HG02798 (cell line): ENCODE results near the gene MTHFD1.
"Not testable (repeated sequence)": the region's sequence is repeated elsewhere in the genome, so short reads cannot be mapped to it uniquely, and the experiment has no call there.

Source experiments
- ATAC-seq: cut with Tn5 transposase; IDR thresholded peaks from one replicate; pipeline ENCODE4 v1.9.1; 2021; ENCODE audit warnings: mild to moderate bottlenecking; ENCODE audit not compliant: unreplicated experiment, poor library complexity

Gene MTHFD1

DNA sequence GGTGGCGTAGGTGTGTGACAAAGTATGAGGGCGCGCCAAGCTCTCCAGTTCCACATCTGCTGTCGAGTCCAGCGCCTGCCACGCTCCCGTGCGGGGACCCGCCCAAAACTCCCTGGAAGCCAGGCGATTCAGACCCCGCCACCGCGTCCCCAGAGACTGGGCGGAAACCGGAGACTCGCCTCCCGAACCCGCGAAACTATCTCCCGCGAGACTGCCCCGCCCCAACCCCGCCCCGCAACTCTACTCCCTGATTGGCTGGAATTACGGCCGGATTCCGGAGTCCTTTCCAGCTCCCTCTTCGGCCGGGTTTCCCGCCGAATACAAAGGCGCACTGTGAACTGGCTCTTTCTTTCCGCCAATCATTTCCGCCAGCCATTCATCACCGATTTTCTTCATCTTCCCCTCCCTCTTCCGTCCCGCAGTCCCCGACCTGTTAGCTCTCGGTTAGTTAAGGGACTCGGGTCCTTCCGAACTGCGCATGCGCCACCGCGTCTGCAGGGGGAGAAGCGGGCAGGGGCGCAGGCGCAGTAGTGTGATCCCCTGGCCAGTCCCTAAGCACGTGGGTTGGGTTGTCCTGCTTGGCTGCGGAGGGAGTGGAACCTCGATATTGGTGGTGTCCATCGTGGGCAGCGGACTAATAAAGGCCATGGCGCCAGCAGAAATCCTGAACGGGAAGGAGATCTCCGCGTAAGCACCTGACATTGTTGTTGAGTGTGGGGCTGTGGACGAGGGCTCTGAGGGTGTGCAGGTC is at the start of gene MTHFD1:
Gene MTHFD1 (plus strand): TSS at position 572 of the 751 bp plus-strand sequence. CDS start 75 bp downstream, at position 647.
- peak; percentile 89 for ATAC-seq

DNA sequence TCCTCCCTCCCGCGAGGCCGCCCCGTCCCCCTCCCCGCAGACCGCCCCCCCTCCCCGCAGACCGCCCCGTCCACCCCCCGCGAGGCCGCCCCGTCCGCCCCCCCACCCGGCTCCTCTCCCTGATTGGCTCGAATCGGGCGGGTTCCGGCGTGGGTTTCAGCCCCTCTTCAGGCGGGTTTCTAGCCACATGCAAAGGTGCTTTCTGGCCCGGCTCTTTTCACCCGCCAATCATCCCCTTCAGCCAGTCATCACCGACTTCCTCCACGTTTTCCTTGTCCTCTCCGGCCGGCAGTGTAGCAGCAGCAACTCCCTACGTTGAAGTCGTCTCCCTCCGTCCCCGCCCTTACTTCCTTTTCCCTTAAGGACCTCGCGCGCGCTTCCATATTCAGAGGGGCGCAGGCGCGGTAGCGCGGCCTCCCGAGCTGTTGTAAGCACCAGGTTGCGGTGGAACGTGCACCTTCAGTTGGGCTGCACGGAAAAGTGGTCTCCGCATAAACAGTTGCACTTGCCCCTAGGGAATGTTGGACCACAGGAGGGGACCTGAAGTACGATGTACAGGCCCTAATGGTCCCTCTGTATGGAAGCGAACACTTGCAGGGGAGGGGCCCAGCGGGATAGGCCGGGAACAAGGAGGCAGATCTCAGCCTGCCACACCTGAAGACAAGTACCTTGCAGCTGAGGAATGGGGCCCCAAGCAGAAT is 49.4 kb upstream of the MTHFD1 start:
- peak; percentile 95 for ATAC-seq

DNA sequence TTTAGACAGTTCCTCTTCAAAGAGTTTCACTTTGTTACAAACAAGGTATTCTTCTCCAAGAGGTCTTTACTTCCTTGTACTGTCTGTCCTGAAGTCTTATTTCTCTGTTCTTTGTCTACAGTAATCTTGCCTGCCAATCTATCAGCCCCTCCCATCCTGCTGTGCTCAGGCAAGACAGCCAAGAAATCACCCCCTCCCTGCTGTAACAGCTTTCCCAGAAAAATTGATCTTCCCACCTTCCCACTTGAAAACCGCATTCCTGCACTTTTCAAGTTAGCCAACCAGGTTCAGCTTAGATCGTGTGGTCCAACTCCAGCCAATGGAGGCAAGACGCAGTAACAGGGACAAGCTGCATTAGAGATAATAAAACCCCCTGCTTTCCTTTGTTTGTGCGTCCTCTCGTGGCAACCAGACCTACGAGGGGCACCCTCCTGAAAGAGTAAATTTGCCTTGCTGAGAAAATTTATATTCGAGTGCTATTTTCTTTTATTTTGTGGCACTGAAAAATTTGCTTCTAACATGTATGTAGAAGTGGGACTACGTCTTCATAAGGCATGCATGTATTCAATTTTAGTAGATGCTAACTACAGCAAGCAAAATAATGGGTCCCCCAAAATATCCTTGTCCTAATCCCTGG is 47.5 kb upstream of the MTHFD1 start:
- ATAC-seq = no peak

DNA sequence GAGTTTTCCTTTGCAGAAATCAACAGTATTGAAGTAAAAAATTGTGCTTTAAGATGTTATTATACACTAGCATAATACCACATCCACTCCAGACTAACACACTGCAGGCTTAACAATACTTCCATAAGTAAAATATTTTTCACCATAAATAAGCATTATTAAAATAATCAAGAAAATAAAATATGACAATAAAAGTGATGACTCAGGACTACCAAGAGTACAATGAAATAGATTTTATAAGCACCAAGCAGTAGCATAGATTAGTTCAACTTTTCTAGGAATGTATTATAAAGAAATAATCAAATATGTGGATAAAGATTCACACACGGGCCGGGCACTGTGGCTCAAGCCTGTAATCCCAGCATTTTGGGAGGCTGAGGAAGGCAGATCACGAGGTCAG is 40.4 kb upstream of the MTHFD1 start:
- ATAC-seq = no peak

DNA sequence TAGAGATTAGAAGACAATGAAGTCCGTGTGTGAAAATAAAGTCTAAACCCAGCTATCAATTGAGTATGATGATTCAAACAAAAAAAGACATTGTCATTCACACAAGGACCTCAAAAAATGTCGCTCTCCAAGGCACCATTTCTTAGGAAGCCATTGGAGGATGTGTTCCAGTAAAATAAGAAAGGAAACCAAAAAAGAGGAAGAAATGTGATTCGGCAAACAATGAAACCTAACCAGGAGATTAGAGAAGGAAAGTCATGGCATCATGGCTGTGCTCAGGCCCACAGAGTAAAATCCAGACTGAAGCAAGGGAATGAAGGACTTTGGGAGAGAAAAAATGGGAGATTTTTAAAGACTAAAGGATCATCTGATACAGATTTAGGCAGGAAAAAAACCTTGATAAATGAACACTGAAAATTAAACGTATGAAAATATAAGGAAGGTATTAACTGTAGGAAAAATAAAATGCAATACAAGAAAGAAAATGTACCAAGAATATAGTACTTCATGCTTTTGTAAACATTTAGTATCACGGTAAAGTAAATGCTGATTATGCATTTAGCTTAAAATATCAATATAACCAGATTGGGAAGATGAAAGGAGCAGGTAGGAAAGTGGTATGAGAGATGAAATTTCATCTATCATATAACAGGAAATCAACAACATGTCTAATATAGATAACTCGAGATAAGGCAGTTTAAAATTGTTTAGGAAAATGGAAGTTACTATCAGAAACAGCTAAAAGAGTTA is 38.2 kb upstream of the MTHFD1 start:
- no peak for ATAC-seq

DNA sequence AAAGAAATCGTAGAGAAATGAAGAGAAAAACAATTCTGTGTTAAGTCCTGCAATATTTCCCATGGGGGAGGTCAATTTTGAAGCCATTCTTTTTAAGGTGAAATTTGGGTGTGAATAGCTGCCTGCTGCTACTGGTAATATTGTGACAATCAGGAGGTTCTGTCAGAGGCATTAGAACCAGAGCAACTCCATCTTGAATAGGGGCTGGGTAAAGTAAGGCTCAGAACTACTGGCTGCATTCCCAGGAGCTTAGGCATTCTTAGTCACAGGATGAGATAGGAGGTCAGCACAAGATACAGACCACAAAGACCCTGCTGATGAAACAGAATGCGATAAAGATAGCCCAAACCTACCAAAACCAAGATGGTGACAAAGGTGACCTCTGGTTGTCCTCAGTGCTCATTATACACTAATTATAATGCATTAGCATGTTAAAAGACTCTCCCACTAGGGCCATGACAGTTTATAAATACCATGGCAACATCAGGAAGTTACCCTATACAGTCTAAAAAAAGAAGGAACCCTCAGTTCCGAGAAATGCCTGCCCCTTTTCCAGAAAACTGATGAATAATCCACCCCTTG is 24.8 kb upstream of the MTHFD1 start:
- ATAC-seq = no peak

DNA sequence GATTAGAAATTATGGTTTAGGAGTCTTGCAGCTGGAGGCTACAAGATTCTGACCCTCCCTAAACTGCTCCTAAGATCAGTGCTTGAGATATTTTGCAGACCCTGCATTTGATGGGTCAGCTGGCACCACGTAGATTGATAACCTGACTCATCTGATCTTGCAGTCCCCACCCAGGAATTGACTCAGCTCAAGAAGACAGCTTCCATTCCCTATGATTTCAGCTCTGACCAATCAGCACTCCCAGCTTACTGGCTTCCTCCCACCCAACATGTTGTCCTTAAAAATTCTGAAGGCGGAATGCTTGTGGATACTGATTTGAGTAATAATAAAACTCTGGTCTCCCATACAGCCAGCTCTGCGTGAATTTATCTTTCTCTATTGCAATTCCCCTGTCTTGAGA is 23.2 kb upstream of the MTHFD1 start:
- ATAC-seq = no peak

DNA sequence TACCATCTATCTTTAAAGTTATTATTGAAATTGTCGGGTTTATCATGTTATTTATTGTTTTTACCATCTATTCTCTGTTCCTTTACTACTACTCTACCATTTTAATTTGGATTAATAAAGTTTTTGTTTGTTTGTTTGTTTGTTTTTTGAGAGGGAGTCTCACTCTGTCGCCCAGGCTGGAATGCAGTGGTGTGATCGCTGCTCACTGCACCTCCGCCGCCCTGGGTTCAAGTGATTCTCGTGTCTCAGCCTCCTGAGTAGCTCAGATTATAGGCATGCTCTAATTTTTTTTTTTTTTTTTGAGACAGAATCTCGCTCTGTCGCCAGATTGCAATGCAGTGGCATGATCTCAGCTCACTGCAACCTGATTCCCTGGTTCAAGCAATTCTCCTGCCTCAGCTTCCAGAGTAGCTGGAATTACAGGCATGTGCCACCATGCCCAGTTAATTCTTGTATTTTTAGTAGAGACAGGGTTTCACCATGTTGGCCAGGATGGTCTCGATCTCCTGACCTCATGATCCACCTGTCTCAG is 22.7 kb upstream of the MTHFD1 start:
- not testable (repeated sequence) for ATAC-seq

DNA sequence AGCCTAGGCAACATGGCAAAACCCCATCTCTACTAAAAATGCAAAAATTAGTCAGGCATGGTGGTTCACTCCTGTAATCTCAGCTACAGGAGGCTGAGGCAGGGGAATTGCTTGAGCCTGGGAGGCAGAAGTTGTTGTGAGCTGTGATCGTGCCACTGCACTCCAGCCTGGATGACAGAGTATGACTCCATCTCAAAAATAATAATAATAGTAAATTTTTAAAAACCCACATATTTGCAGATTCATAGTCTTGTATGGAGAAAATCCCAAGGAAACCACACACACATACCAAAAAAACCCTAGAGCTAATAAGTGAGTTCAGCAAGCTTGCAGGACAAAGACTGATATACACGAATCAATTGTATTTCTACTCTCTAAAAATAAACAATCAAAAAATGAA is 19.0 kb upstream of the MTHFD1 start:
- ATAC-seq = no peak

DNA sequence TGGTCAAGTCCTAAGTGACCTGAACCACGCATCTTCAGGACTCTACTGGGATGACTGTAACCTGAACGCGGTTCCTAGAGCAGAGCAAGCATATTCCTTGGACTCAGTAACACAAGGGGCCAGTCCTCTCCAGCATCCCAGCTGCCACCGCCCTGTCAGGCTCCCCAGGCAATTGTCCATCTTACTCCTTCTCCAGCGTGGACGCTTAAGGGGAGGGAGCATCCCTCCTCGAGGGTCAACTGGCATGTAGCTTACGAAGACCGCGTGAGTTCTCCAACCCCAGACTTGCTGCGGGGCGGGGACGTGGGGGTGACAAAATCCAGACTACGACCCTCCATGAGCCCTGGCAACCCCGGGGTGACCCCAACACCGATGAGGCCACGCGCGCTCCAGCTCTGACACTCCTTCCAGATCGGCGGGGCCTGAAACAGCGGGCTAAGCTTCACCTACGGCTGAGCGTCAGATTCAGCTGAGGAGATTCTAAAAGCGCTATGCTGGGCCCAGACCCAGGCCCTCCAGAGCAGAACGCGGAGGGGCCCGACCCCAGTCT is 846 bp upstream of the MTHFD1 start:
- ATAC-seq = no peak

DNA sequence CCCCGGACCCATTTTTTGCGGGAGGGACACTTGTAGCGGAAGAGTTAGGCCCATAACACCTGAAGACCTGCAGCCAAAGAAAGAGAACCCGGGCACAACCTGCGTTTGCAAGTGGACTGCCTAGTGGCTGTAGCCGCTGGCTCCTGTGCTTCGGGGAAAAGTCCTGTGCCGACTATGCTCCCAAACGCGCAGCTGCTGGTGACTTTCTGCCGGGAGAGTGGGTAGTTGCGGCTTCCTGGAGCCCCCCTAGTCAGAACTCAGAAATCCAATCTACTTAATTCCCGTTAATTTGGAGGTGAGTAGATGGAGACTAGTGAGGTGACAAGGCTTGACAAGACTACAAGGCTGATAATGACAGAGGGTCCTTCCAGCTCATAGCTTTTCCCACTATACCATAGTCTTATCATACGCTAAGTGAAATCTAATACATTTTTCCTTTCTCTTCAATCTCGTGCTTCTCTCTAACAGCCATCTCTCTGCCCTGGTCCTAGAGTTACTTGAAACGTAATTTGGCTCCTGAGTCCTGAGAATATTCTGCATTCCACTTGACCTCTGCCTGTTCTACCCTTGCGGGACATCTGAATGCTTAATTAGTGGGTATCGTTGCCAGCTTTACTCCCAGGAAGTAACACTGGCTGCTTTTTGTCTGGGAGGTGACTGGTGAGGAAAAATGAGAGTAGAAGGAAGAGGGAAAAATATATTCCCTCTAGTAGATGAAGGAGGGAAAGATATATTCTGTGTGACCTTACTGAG is 556 bp downstream of the MTHFD1 start:
- ATAC-seq = no peak

DNA sequence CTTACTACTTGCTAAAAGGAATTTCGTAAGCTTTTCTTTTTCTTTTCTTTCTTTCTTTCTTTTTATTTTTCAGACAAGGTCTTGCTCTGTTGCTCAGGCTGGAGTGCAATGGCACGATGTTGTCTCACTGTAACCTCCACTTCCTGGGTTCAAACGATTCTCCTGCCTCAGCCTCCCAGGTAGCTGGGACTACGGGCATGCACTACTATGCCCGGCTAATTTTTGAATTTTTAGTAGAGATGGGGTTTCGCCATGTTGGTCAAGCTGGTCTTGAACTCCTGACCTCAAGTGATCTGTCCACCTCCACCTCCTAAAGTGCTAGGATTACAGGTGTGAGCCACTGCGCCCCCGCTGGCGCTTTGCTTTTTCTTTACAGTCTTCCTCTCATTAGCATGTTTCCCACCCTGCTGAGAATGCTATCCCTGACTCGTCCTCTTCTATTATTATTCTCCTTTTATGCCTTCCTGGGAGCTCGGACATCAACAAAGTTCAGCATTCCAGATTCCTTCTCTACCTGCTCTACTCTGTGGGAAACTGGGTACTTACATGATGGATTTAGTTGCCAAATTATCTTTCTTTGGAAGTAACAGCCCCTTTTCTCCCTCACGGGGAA is 3.1 kb downstream of the MTHFD1 start:
- ATAC-seq = no peak

DNA sequence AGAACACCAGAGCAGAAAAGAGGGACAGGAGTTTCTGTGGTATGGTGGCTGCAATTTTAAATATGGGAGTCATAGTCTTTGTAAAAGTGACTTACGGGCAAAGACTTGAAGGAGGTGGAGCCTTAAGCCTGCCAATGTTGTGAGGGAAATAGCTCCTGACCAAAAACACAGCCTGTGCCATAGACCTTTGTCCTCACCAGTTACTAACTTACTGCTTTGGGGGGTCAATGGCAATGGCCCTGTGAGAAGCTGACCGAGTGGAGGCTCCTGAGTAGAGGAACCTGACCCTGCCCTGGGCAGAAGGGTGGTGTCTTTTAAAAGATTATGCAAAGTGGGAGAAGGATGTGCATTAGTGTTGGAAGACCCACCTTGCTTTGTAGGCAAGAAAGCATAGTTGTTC is 3.8 kb downstream of the MTHFD1 start:
- no peak for ATAC-seq

DNA sequence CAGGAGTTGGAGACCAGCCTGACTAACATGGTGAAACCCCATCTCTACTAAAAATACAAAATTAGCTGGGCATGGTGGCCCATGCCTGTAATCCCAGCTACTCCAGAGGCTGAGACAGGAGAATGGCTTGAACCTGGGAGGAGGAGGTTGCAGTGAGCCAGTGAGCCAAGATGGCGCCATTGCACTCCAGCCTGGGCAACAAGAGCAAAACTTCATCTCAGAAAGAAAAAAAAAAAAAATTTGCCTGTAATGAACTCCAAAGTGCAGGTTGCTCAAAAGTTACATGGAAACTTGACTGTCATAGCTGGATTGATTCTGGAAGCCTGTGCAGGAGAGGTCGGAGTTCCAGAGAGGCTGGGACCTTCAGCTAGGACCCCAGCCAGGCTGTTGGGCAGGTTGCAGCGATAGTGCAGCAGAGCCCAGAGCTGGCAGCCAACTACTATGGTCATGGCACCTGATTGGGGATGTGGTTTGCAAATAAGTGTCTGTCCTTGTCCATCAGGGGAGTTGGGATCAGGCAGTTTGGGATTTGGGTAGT is 5.1 kb downstream of the MTHFD1 start:
- ATAC-seq = not testable (repeated sequence)

DNA sequence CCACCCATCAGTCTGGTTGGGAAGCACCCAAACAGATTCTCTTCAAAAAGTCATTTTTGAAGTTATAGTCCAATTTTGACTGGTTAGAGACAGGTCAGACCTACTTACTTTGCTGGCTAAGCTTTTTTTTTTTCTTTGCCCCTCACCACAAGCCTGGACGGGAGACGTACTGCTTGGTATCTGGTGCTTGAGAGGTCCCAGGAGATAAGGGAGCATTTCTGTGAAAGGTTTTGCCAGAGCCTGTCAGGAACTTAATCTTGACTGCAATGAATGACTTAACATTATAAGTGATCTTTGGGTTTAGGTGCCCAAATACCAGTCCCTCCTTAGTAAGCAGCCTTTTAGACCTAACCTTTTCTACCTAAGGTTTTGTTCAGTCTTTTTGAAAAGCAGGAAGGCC is 6.3 kb downstream of the MTHFD1 start:
- ATAC-seq = no peak

DNA sequence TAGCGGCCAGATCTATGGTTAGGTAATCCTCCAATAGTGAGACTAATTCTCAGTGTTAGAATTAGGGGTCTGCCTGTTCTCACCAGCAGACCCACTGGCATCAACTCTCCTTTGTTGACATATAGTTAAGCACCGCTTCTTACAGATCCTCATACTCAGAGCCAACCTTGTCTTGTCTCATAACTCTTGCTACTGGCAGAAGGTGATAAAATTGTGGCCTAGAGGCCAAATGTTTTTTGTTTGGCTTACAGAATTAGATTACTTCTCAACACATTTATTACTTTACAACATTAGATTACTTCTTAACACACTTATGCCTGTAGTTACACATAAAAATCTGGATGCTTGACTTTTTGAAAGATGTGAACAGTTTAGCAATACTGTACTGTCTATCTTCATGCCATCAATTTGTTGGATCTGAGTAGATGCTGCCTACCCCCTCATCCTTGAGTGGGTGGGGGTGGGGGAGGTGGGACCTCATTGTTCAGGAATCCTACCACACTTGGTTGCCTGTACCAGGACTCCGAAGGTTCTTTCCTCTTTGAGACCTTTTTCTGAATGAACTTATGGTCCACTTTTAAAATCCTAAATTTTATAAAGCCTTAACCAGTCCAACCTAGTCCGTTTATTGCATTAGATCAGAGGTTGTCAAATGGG is 7.0 kb downstream of the MTHFD1 start:
- no peak for ATAC-seq

DNA sequence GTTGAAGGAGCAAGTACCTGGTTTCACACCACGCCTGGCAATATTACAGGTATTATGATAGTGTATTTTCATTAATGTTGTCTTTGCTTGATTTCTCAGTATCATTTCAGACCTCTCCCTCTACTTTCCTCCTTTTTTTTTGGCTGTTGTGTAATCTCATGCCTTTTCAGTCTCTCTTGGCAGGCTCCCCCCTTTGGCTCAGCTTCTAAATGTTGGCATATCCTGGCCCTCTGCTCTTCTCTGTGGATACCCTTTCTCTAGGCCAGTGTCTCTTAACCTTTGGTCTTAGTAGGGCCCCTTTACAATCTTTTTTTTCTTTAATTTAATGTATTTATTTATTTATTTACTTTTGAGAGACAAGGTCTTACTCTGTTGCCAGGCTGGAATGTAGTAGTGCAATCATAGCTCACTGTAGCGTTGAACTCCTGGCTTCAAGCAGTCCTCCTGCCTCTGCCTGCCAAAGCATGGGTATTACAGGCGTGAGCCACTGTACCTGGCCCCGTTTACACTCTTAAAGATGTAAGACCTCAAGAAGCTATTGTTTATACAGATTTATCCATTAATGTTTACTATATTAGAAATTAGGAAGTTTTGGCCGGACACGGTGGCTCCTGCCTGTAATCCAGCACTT is 12.8 kb downstream of the MTHFD1 start:
- ATAC-seq = no peak

DNA sequence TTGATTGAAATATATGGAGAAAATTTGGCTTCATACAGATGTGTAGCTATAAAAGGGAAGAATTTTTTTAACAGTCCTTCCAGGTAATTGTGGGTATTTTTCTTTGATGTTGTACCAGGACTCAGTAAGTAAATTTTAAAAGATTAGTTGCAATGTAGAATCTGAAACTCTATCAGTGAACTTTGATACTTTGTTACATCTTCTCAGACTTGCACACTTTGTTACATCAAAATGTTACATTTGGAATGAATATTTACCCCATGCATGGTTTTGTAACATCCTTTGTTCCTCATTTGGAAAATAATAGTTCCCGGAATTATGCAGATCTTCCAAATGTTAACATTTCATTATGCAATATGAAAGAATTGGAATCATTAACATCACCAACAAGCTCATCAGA is 13.8 kb downstream of the MTHFD1 start:
- ATAC-seq = no peak
